GM12878 (cell line): Measurements from ENCODE around the gene PPP1R36. TPM values are rescaled to one million over a fixed set of nuclear protein-coding genes. Genes with fewer than 3 reads are reported as not detected.

Source experiments
- ATAC-seq: fragments of 200-7000 bp; cut with Tn5 transposase; 3 replicates; pipeline ENCODE4 v1.9.1; 2020; ENCODE audit warnings: mild to moderate bottlenecking, moderate library complexity
- BruUV-seq: library from RNA; stranded (reverse); fragments of 400-500 nt; replicated peaks from 2 replicates; lab custom pipeline; 2021; lab: Mats Ljungman, UMichigan
- CTCF ChIA-PET: fragments of 300-600 bp; sonication (Branson Sonifier 250); formaldehyde crosslinking; extraction: SDS; loops from one replicate; lab custom pipeline; 2021; ENCODE audit warnings: inconsistent platforms; lab: Yijun Ruan, JAX
- POLR2A ChIA-PET: fragments of 350-600 bp; formaldehyde crosslinking; extraction: SDS; loops from one replicate; lab custom pipeline; 2021; ENCODE audit warnings: inconsistent platforms; lab: Charles Lee
- RAD21 ChIA-PET: fragments of 300-600 bp; sonication (Branson Sonifier 250); formaldehyde crosslinking; loops from one replicate; lab custom pipeline; 2023; ENCODE audit warnings: antibody characterized with exemption; ENCODE audit not compliant: unreplicated experiment; lab: Charles Lee
- SMC1A ChIA-PET: fragments of 300-600 bp; sonication (Branson Sonifier 250); formaldehyde crosslinking; loops from one replicate; lab custom pipeline; 2023; ENCODE audit not compliant: unreplicated experiment, uncharacterized antibody; lab: Charles Lee
- DNase-seq: peaks from one replicate; pipeline ENCODE4 v3.0.0-alpha.2; 2011; ENCODE audit warnings: low read depth, low spot score
- FAIRE-seq: peaks from 3 replicates; lab custom pipeline; 2011; peaks lifted over from hg19 to GRCh38; lab: Jason Lieb, UNC
- H2AFZ ChIP-seq: 2 replicates; pipeline ENCODE4 v1.6.0; 2011; ENCODE audit warnings: low read depth, low read length, control low read depth; ENCODE audit not compliant: control insufficient read depth
- H3K27ac ChIP-seq: 2 replicates; pipeline ENCODE4 v1.5.1; 2011; ENCODE audit warnings: control low read depth; ENCODE audit not compliant: control insufficient read depth, insufficient read depth
- H3K27me3 ChIP-seq, 2 experiments: replicated peaks in 1 of 2; 2 replicates each; pipeline versions ENCODE4 v1.6.0 to v1.6.1; 2011; ENCODE audit warnings: low read length in 1 of 2; ENCODE audit not compliant: control insufficient read depth in 2 of 2, insufficient read depth in 2 of 2
- H3K36me3 ChIP-seq, 2 experiments: 2 replicates each; pipeline ENCODE4 v1.5.1; 2011; ENCODE audit warnings: low read length in 1 of 2; ENCODE audit not compliant: control insufficient read depth in 2 of 2, insufficient read depth in 2 of 2
- H3K4me1 ChIP-seq: 2 replicates; pipeline ENCODE4 v1.6.1; 2011; ENCODE audit warnings: mild to moderate bottlenecking, low read length, moderate library complexity, mixed read lengths; ENCODE audit not compliant: control insufficient read depth, insufficient read depth
- H3K4me2 ChIP-seq: 2 replicates; pipeline ENCODE4 v1.6.0; 2011; ENCODE audit warnings: control low read depth; ENCODE audit not compliant: control insufficient read depth, insufficient read depth
- H3K4me3 ChIP-seq: fragments of 200-600 bp; sonication (generic); 2 replicates; pipeline ENCODE4 v1.5.1; 2016
- H3K79me2 ChIP-seq: 2 replicates; pipeline ENCODE4 v1.6.0; 2011; ENCODE audit warnings: low read length; ENCODE audit not compliant: control insufficient read depth, insufficient read depth
- H3K9ac ChIP-seq: 2 replicates; pipeline ENCODE4 v1.8.0; 2011; ENCODE audit warnings: low read length, control low read depth, mixed read lengths; ENCODE audit not compliant: control insufficient read depth, insufficient read depth
- H3K9me3 ChIP-seq: replicated peaks from 3 replicates; pipeline ENCODE4 v1.5.1; 2011; ENCODE audit warnings: mild to moderate bottlenecking, low read length; ENCODE audit not compliant: control insufficient read depth, insufficient read depth
- H4K20me1 ChIP-seq: 2 replicates; pipeline ENCODE4 v1.6.0; 2011; ENCODE audit not compliant: control insufficient read depth, insufficient read depth
- ATF7 ChIP-seq: fragments of 450-650 bp; IDR thresholded peaks from 2 replicates; pipeline ENCODE4 v1.6.1; 2016; ENCODE audit warnings: low read depth, mild to moderate bottlenecking
- BACH1 ChIP-seq: fragments of 450-650 bp; IDR thresholded peaks from 2 replicates; pipeline ENCODE4 v1.6.1; 2017; ENCODE audit warnings: mild to moderate bottlenecking, borderline replicate concordance
- BHLHE40 ChIP-seq, 2 experiments: fragments of 450-650 bp in 1 of 2; IDR thresholded peaks; 2 replicates each; pipeline ENCODE4 v1.6.1; 2011 to 2017; ENCODE audit warnings: low read depth in 2 of 2, borderline replicate concordance in 1 of 2, improper control_type of control experiment in 1 of 2, low read length in 1 of 2, mild to moderate bottlenecking in 1 of 2
- CHD1 ChIP-seq: IDR thresholded peaks from 2 replicates; pipeline ENCODE4 v1.6.1; 2012; ENCODE audit warnings: low read depth, low read length, improper control_type of control experiment
- CHD2 ChIP-seq: IDR thresholded peaks from 2 replicates; pipeline ENCODE4 v1.6.1; 2011; ENCODE audit warnings: low read depth, low read length, improper control_type of control experiment, borderline replicate concordance
- CHD4 ChIP-seq: fragments of 200-600 bp; sonication (generic); IDR thresholded peaks from 2 replicates; pipeline ENCODE4 v1.6.1; 2016; ENCODE audit warnings: mild to moderate bottlenecking
- HDAC6 ChIP-seq: fragments of 200-600 bp; sonication (generic); IDR thresholded peaks from one replicate; pipeline ENCODE4 v1.8.0; 2017; ENCODE audit warnings: antibody characterized with exemption; ENCODE audit not compliant: unreplicated experiment
- IRF4 ChIP-seq: IDR thresholded peaks from 2 replicates; pipeline ENCODE4 v1.6.1; 2011; ENCODE audit warnings: low read depth, low read length
- STAT3 ChIP-seq: IDR thresholded peaks from 2 replicates; pipeline ENCODE4 v1.6.1; 2011; ENCODE audit warnings: low read depth, low read length, improper control_type of control experiment
- TBL1XR1 ChIP-seq: IDR thresholded peaks from 2 replicates; pipeline ENCODE4 v1.6.1; 2012; ENCODE audit warnings: low read depth, low read length, improper control_type of control experiment
- TCF7 ChIP-seq: IDR thresholded peaks from 2 replicates; pipeline ENCODE4 v1.6.1; 2014; ENCODE audit warnings: antibody characterized with exemption, borderline replicate concordance
- ZNF384 ChIP-seq: IDR thresholded peaks from 2 replicates; pipeline ENCODE4 v1.6.1; 2012; ENCODE audit warnings: low read depth, mild to moderate bottlenecking, low read length, improper control_type of control experiment, borderline replicate concordance
- WGBS: methylation state at CpG from one replicate; pipeline ENCODE4 v1.1.6; 2016; ENCODE audit warnings: low lambda C conversion rate; ENCODE audit not compliant: insufficient replicate concordance, insufficient coverage; ENCODE audit errors: missing lambda C conversion rate; 5-methylcytosine and 5-hydroxymethylcytosine counted together
- in situ Hi-C: fragments of 300-500 bp; cut with MboI; formaldehyde crosslinking; loops from 9 replicates; pipeline ENCODE4 v1.14.3; 2018; ENCODE audit warnings: mixed read lengths
- intact Hi-C: fragments of 100-400 bp; cut with micrococcal nuclease; formaldehyde crosslinking; loops from one replicate; pipeline ENCODE4 v1.14.2; 2022; ENCODE audit not compliant: unreplicated experiment
- polyA plus RNA-seq, 11 experiments: library from polyadenylated mRNA; depleted of rRNA in 4 of 11; unstranded in 6 of 11; stranded (reverse) in 5 of 11; fragments of >200 nt; fragmentation: Nextera tagmentation in 4 of 11; fragmentation: Illumina TruSeq in 1 of 11; extraction: Ambion mirVana in 4 of 11; extraction: Trizol in 1 of 11; gene quantifications; 1 replicate in 1 of 11; 2 replicates in 10 of 11; pipeline versions ENCODE4 v1.2.1 to v1.2.3, GENCODE V29; 2011 to 2016; ENCODE audit warnings: inconsistent platforms in 2 of 11, missing spikeins in 2 of 11, low read depth in 1 of 11
- total RNA-seq, 4 experiments: library from RNA; depleted of rRNA in 3 of 4; stranded (reverse); fragments of >200 nt in 3 of 4; fragmentation: Illumina TruSeq in 1 of 4; extraction: Trizol in 1 of 4; gene quantifications; 2 replicates each; pipeline versions ENCODE4 v1.2.1 to v1.2.3, GENCODE V29; 2013 to 2021

PPP1R36 gene
- total and polyA plus RNA-seq, 10 of the 15 experiments (the other 5 are each of a cell fraction or from before 2014, with no cell fraction given) = 0.12 to 0.13 TPM; not detected in 8

GRCh38 chr14:64604001-64604400, 54.2 kb downstream of the PPP1R36 start (continued):
- TF ChIP-seq CHD2 (no peak), HDAC6 (no peak), BACH1 (no peak), CHD1 (no peak), STAT3 (no peak), CHD4 (no peak), IRF4 (no peak), TCF7 (no peak)
- TF ChIP-seq, all 136 proteins: peak for 0

- FAIRE-seq = no peak
- Histone ChIP-seq H3K4me2 (no peak overlapping the region), H3K9me3 (no peaks in the 10 kb centered on the region), H3K4me1 (no peaks in the 10 kb centered on the region), H3K27ac (no peak overlapping the region), H4K20me1 (no peaks in the 10 kb centered on the region), H3K4me3 (no peak overlapping the region), H2AFZ (no peak overlapping the region), H3K36me3 (no peaks in the 10 kb centered on the region), H3K79me2 (no peaks in the 10 kb centered on the region), H3K27me3 (peaks cover 2% of the 10 kb centered on the region in 2 experiments; a peak in 1 of 4 replicates), H3K9ac (no peak overlapping the region)
- WGBS = 21% methylated on average over 6 of the region's 6 CpGs
- in situ Hi-C loops = no loop called here
- ChIA-PET CTCF (interaction anchor here (0.6 kb wide), 1 partner anchor 32 kb away, joined by 3 read pairs; no protein-coding TSS in a partner anchor), RAD21 (no interaction called here), SMC1A (interaction anchor here (0.6 kb wide), 1 partner anchor 8 kb away, joined by 3 read pairs; no protein-coding TSS in a partner anchor), POLR2A (no interaction called here)
- ATAC-seq = no peak
- no peak for TF ChIP-seq TBL1XR1
- peak; percentile 36 to 68; a peak in 2 of 4 replicates for TF ChIP-seq BHLHE40 (IDR thresholded peaks at IDR 0.05; ENCODE audit: borderline replicate concordance in 1 of 2, low read depth in 2 of 2, low read length in 1 of 2)
- 0 out of 2 replicates have a peak, but pooled peaks have one; percentile 39 for TF ChIP-seq ZNF384
- no peak for TF ChIP-seq ATF7
- no peak for DNase-seq
- intact Hi-C loops = no loop called here
- BruUV-seq = no TSS peak
Measured at GRCh38 chr14:64604881-64605280, 55.1 kb downstream of the PPP1R36 start.
